ENCODE results near the gene CCR7.

Gene CCR7

DNA sequence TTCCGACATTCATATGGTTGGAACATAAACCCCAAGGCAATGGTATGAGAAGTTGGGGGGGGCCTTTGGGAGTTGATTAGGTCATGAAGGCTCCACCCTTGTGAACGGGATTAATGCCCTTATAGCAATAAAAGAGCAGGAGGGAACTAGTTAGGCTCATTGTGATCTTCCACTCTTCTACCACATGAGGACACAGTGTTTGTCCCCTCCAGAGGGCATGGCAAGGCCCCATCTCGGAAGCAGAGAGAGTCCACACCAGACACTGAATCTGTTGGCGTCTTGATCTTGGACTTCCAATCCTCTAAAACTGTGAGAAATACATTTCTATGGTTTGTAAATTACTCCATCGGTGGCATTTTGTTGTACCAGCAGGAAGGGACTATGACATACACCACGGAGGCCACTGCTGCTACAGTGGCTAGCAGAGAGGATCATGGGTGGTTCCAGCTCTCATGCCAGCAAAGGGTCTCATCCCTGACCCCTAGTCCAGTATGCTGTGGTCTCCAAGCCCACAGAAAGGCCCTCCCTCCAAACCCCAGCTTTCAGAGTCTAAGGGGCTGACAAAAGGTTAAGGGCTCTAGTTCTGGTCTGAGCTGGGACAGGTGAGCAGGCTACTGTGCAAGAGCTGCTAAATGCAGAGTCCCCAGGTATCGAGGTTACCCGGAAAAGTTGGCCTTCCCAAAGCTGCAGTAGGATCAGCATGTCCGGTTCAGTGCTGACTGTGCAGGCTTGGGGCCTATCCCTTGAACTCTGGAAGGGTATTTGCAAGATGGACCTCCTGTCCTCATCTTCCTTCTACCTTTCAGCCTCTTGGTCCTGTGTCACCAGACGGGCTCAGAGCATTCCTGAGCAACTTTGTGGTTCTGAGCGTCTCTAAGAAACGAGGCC is 12.2 kb downstream of the CCR7 start:
- TF ChIP-seq, protein P1, sequence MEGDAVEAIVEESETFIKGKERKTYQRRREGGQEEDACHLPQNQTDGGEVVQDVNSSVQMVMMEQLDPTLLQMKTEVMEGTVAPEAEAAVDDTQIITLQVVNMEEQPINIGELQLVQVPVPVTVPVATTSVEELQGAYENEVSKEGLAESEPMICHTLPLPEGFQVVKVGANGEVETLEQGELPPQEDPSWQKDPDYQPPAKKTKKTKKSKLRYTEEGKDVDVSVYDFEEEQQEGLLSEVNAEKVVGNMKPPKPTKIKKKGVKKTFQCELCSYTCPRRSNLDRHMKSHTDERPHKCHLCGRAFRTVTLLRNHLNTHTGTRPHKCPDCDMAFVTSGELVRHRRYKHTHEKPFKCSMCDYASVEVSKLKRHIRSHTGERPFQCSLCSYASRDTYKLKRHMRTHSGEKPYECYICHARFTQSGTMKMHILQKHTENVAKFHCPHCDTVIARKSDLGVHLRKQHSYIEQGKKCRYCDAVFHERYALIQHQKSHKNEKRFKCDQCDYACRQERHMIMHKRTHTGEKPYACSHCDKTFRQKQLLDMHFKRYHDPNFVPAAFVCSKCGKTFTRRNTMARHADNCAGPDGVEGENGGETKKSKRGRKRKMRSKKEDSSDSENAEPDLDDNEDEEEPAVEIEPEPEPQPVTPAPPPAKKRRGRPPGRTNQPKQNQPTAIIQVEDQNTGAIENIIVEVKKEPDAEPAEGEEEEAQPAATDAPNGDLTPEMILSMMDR (IDR thresholded peaks at IDR 0.05), result no peak

DNA sequence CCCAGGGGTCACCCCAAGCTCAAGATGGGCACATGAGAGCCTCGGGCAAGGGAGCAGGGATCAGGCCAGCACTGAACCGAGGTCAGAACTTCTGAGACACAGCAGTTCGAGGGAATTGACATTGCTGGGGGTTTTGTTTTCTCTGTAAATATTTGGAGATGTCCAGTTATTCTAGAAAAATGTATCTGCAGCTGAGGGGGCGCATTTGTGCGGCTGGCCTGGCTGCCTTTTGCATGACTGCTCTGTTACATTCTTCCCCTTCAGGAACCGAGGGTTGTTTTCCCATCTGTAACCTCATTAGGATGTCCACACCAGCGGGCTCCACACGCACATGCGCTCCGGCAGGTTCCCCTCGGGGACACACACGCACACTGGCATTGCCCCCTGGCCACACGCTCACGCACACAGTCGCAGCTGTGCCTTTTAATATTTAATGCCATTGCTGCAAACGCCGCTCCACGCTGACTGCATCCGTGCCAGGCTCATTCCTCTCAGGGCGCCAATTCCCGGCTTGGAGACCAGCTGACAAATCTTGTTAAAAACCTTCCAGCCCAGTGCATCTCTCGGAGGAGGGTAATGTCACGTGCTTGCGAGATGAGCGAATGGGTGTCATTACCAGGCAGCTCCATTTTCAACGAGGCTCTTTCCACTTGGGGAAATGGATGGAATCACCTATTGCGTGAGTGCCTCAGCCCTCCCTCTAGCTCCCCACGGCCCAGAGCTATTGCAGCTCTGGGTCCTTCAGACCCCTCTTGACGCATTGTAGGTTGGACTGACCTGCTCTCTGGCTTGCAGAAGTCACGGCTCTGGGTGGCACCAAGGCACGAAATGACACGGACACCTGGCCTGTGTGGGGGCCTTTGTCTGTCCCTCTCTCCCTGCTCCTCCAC is 13.1 kb downstream of the CCR7 start:
- TF ChIP-seq, protein P1 (IDR thresholded peaks at IDR 0.05), result no peak

- TF ChIP-seq, protein P1 (IDR thresholded peaks at IDR 0.05), result no peak
Measured at GRCh38 chr17:40551091-40551878, 14.0 kb downstream of the CCR7 start.

DNA sequence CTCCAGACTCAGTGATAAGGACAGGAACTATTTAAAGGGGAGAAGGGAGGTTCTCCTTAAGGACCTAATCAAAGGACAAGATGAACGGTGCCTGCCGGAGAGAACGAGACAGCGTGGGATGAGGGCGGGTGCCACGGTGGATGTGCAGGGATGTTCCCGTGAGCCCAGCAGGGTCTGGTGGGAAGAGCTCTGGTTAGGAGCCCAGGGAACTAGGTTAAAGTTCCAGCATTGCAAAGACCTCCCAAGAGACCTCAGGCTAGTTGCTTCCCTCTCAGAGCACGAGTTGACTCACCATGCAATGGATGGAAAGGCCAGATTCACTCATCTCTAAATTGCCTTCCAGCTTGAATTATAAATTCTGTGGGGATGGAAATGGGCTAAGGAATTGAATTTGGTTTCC is 14.7 kb downstream of the CCR7 start:
- TF ChIP-seq, protein P1 (IDR thresholded peaks at IDR 0.05), result no peak

- TF ChIP-seq, protein P1 (IDR thresholded peaks at IDR 0.05), result no peak
Measured at GRCh38 chr17:40548982-40549685, 16.1 kb downstream of the CCR7 start.

DNA sequence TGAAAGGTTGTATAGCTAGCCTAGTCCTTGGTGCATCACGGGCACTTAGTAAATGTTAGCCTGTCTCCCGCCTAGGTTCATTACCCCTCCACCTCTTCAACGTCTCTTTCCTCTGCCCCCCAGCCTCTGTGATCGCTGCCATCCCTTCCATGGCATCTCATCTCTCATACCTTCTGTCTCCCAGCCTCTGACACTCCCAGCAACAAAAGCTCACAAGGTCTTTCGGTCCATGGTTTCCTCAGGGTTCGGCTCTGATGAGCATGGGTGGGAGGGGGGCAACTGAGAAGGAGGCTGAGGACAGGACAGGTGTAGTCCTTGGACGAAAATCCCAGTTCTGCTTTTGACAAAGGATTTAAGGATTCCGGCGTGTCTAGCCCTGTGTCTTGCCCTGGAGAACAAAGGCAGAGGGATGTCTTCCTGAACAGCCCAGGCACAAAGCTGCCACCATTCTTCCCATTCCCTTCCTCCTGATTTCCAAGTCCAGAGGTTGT is 16.7 kb downstream of the CCR7 start:
- TF ChIP-seq, protein P1 (IDR thresholded peaks at IDR 0.05), result no peak

Measured in LNCAP (cell line).